ENCODE data around the gene AHCTF1.

DNA sequence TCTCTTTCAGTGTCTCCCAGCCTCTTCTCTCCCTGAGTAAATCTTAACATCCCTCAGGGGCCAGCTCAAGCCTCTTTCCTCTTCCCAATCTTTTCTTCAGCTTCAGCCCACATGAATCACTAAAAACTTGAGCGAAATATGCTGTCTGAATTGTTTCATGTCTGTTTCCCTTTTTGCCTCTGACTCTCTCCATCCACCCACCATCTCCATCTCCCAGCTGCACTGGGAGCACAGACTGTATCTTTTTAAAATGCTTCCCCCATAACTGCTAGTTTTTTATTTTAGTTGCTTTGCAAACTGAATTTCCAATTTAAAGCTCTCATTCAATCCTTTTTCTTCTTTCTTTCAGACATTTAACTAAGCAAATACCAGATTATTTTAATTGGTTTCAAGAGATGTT lies 3.0 kb upstream of the AHCTF1 start:
- no peak for TF ChIP-seq POLR2A (IDR thresholded peaks at IDR 0.05; ENCODE audit: low read length)
- TF ChIP-seq GATA1 (IDR thresholded peaks at IDR 0.05; ENCODE audit: low read depth, low read length): no peak

All from erythroblast (primary cell).